Measurements from ENCODE around the gene MCTP2. TPM values are rescaled to one million over a fixed set of nuclear protein-coding genes. Genes with fewer than 3 reads are reported as not detected.

MCTP2 gene
- total and polyA plus RNA-seq, 12 donors: 0.24 to 8.3 (median 0.89) TPM

GRCh38 chr15:94235646-94236045 lies 4.3 kb downstream of the MCTP2 start:
- Histone ChIP-seq H3K4me3 (peak overlapping the region in 1 of 10 donors; percentile 74), H3K4me1 (peaks cover 0 to 62% (median 8%) of the 10 kb centered on the region in 9 donors), H3K36me3 (no peaks in the 10 kb centered on the region), H3K9me3 (no peaks in the 10 kb centered on the region), H3K27ac (peak overlapping the region in 1 of 10 donors; percentile 1), H3K27me3 (peaks cover 9 to 34% (median 31%) of the 10 kb centered on the region in 7 donors)
- DNase-seq (no peak), ATAC-seq (no peak)
- 78 to 84% methylated on average over 6 of the region's 6 CpGs for WGBS, 2 donors
- no peak for TF ChIP-seq CTCF (IDR thresholded peaks at IDR 0.05)
- intact Hi-C loops (cut with DNase I): no loop called here

GRCh38 chr15:94236608-94237007 lies 5.2 kb downstream of the MCTP2 start:
- Histone ChIP-seq H3K27me3 (peaks cover 2 to 24% (median 21%) of the 10 kb centered on the region in 7 donors), H3K9me3 (no peaks in the 10 kb centered on the region), H3K27ac (no peak overlapping the region), H3K4me3 (no peak overlapping the region), H3K4me1 (peaks cover 0 to 60% (median 4%) of the 10 kb centered on the region in 9 donors), H3K36me3 (no peaks in the 10 kb centered on the region)
- 75 to 86% methylated on average over 4 of the region's 4 CpGs for WGBS, 2 donors
- no peak for TF ChIP-seq CTCF (IDR thresholded peaks at IDR 0.05)
- DNase-seq (no peak), ATAC-seq (no peak)
- intact Hi-C loops (cut with DNase I): no loop called here

GRCh38 chr15:94237903-94238302 lies 6.5 kb downstream of the MCTP2 start:
- no peak overlapping the region for H3K4me3 ChIP-seq
- intact Hi-C loops (cut with DNase I): no loop called here
- ATAC-seq (no peak), DNase-seq (no peak)
- TF ChIP-seq CTCF (IDR thresholded peaks at IDR 0.05): no peak
- H3K36me3 ChIP-seq: no peaks in the 10 kb centered on the region
- 82 to 84% methylated on average over 8 of the region's 8 CpGs for WGBS, 2 donors
- H3K4me1 ChIP-seq: peaks cover 0 to 48% (median 0%) of the 10 kb centered on the region in 9 donors
- H3K27ac ChIP-seq: no peak overlapping the region
- no peaks in the 10 kb centered on the region for H3K9me3 ChIP-seq
- H3K27me3 ChIP-seq: peaks cover 0 to 13% (median 9%) of the 10 kb centered on the region in 7 donors

- H3K27me3 ChIP-seq: peaks cover 0 to 13% (median 4%) of the 10 kb centered on the region in 7 donors
- DNase-seq (no peak), ATAC-seq (no peak)
- H3K36me3 ChIP-seq: no peaks in the 10 kb centered on the region
- intact Hi-C loops (cut with DNase I): no loop called here
- no peak overlapping the region for H3K4me3 ChIP-seq
- no peak overlapping the region for H3K27ac ChIP-seq
- H3K9me3 ChIP-seq: no peaks in the 10 kb centered on the region
- H3K4me1 ChIP-seq: peaks cover 0 to 41% (median 0%) of the 10 kb centered on the region in 9 donors
- no peak for TF ChIP-seq CTCF (IDR thresholded peaks at IDR 0.05)
- 79 to 84% methylated on average over 4 of the region's 4 CpGs for WGBS, 2 donors
These were observed 7.3 kb downstream of the MCTP2 start for GRCh38 chr15:94238539-94239118.

Data from heart right ventricle (tissue), 16 donors.